Measurements from ENCODE around the gene ERGIC1.

GRCh38 chr5:172943283-172943841 lies 109.3 kb downstream of the ERGIC1 start:
- TF ChIP-seq CTCF (IDR thresholded peaks at IDR 0.05; ENCODE audit: low read depth, low read length, poor library complexity, severe bottlenecking) (no peak), EZH2phosphoT487 (IDR thresholded peaks at IDR 0.05; ENCODE audit: borderline replicate concordance, low read length) (no peak)
